ENCODE measurements around the gene GNG12.

- TF ChIP-seq POLR2A (IDR thresholded peaks at IDR 0.05; ENCODE audit: low read length) (no peak), GATA1 (IDR thresholded peaks at IDR 0.05; ENCODE audit: low read depth, low read length) (no peak)
Observed at GRCh38 chr1:67816506-67816905, 16.8 kb downstream of the GNG12 start.

Measured in erythroblast (primary cell).